GM21526 (cell line): ENCODE measurements around the gene TCF7L1.
A peak's percentile ranks its signal among the peaks of the same experiment; 100 is the strongest.
"Not testable (repeated sequence)": the region's sequence is repeated elsewhere in the genome, so short reads cannot be mapped to it uniquely, and the experiment has no call there.

Experiments used
- ATAC-seq: cut with Tn5 transposase; IDR thresholded peaks from one replicate; pipeline ENCODE4 v1.9.1; 2021; ENCODE audit warnings: moderate library complexity; ENCODE audit not compliant: unreplicated experiment, low FRiP score

The TCF7L1 gene

DNA sequence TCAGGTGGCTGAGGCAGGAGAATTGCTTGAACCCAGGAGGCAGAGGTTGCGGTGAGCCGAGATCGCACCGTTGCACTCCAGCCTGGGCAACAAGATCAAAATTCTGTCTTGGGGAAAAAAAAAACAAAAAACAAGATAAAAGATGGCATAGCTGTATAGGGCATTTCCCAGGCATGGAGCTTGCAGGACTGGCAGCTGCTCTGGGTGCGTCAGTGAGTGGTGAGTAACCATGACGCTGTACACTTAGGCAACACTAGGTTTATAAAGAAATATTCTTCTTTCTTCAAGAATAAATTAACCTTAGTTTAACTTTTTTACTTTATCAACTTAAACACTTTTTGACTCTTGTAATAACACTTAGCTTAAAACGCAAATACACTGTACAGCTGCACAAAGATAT, 179.2 kb downstream of the TCF7L1 start:
- no peak for ATAC-seq

DNA sequence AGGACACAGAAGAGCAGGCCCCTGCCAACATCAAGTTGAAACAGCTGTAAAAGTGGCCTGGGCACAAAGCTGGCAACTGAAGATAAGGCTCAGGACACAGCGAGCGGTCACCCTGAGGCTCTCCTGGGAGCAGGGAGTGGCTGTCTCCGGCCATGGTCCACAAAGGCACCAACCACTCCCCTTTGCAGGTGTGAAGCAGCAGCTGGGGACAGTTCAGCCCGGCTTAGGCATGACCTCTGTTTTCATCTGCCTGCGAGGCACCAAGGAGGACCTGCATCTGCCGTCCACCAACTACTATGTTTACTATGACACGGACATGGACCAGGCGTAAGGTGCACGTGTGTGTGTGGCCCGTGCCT, 181.7 kb downstream of the TCF7L1 start:
- ATAC-seq, result no peak

- not testable (repeated sequence) for ATAC-seq
Observed at GRCh38 chr2:85315921-85316320, 182.7 kb downstream of the TCF7L1 start.

GRCh38 chr2:85318222-85319074, 185.3 kb downstream of the TCF7L1 start:
- ATAC-seq, result no peak

GRCh38 chr2:85319796-85320195, 186.6 kb downstream of the TCF7L1 start:
- ATAC-seq, result no peak

GRCh38 chr2:85323351-85323987, 190.3 kb downstream of the TCF7L1 start:
- ATAC-seq, result no peak

GRCh38 chr2:85323988-85324367, 190.8 kb downstream of the TCF7L1 start:
- not testable (repeated sequence) for ATAC-seq

- ATAC-seq, result no peak
Observed at GRCh38 chr2:85324639-85325465, 191.7 kb downstream of the TCF7L1 start.

- no peak for ATAC-seq
Observed at GRCh38 chr2:85325466-85325811, 192.2 kb downstream of the TCF7L1 start.

GRCh38 chr2:85326406-85327159, 193.4 kb downstream of the TCF7L1 start:
- ATAC-seq, result peak; percentile 30

- ATAC-seq, result no peak
Observed at GRCh38 chr2:85327160-85327821, 194.1 kb downstream of the TCF7L1 start.

DNA sequence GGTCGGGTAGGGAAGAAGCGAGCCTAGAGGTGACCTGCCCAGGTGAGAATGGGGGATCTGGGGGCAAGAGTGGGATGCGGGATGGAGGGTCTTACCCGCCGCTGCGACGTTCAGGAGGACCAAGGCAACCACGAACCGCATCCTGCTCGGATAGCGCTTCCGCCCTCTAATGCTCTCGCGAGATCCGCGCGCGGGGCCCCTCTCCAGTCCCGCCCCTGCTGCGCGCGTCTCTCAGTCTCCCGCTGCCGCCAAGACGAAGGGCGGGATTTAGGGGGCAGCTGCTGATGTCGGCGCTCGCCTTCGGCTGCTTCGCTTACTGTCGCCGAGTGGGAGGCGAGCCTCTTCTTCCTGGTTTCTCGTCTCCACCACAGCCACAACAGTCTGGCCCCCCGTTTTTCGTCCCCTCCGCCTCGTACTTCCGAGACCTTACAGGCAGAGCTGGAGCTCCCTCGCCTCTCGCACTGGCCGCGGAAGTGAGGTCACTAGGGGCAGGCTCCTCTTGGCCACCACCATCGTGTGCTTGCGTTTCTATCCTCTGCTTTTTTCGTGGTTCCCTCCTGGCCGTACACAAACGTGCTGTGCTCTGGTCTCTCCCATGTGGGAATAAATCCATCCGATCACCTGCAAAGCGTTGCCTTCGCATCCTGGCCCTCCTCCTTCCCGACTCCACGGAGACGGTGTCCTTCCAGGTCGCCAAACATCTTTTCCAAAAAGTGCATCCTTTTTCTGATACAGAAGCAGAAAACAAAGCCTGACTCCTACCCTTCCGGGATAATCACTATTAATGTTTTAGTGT, 194.8 kb downstream of the TCF7L1 start, which contains the start of gene TGOLN2:
Gene TGOLN2 (minus strand): TSS at position 168 of the 796 bp plus-strand sequence. CDS start 27 bp downstream, at position 141.
- peak; percentile 81 for ATAC-seq

- ATAC-seq, result no peak
Observed at GRCh38 chr2:85329181-85329651, 196.0 kb downstream of the TCF7L1 start.

DNA sequence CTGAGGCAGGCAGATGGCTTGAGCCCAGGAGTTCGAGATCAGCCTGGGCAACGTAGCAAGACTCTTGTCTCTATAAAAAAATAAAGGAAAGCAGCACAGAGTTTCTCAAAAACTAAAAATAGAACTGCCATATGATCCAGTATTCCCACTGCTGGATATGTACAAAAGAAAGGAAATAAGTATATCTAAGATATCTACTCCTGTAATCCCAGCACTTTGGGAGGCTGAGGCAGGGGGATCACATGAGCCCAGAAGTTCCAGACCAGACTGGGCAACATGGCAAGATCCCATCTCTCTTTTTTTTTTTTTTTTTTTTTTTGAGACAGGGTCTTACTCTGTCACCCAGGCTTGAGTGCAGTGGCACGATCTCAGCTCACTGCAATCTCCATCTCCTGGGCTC, 196.5 kb downstream of the TCF7L1 start:
- not testable (repeated sequence) for ATAC-seq

DNA sequence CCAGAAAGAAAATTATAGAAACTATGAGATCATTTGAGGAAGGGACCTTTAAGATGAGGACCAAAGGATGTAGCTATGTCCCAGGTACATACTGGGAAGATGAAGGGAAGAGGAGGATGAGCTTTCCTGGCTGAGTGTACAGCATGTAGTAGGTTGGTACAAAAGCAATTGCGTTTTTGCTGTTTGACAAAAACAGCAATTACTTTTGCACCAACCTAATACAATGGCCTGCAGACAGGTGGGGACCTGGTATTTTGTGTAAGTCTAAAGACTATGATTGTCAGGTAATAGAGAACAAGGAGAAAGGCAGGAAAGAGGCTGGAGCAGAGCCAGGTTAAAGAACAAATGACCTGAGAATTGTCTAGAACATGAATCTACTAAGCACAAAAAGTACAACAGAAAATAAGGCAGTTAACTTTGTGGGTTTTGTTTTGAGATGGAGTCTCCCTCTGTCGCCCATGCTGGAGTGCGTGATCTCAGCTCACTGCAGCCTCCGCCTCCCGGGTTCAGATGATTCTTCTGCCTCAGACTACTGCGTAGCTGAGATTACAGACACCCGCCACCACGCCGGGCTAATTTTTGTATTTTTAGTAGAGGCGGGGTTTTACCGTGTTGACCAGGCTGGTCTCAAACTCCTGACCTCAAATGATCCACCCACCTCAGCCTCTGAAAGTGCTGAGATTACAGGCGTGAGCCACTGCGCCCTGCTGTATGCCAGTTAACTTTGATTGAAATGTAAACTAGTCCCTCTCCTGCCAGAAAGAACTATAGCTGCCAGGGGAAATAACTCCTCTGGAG, 197.8 kb downstream of the TCF7L1 start:
- no peak for ATAC-seq

GRCh38 chr2:85333877-85334276, 200.7 kb downstream of the TCF7L1 start:
- ATAC-seq, result not testable (repeated sequence)

DNA sequence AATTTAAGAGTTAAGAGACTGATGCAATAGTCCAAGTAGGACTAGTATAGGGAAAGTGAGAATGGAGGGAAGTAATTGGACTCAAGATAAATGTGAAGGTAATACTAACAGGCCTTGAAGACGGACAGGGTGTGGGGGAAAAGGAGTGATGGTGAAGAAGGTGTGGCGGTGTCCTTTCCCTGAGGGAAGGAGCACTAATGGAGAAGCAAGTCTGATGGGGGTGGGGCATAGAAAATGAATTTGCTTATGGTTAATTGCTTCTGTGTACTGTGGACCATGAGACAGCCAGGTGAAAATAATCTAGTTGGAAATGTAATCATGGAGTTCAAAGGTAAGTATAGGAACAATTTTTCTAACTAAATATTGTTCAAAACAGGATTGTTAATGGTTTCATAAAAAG, 201.7 kb downstream of the TCF7L1 start:
- no peak for ATAC-seq
